DMS114 treated with DMSO at 0.1 percent for 48 hours (cell line): ENCODE data around the gene POLA1.

Experiments
- DNase-seq: peaks from one replicate; lab custom pipeline; 2025; ENCODE audit not compliant: unreplicated experiment; lab: John Stamatoyannopoulos, UW

Gene POLA1

DNA sequence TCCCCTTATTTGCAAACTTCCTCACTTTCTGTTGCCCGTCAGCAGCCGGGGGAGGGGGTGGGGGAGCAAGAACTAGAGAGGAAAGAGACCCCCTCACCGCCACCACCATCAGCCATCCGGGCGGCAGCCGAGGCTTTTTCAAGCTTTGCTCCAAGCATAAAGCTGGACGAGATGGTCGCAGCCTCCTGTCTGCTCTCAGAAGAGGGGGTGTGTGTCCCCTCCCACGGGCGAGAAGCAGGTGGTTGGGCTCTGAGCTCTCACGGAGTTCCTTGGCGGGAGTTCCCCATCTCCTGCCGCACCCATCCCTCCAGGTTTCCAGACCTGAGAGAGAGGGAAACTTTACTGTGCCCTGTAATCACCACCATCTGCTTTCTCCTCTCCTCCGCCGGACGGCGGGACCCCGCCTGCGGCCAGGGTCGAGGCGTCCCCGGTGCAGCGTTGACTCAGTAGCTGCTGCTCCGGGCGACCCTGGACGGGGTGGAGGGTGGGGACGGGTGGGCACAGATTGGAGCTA, 326.7 kb downstream of the POLA1 start:
- DNase-seq = no peak

DNA sequence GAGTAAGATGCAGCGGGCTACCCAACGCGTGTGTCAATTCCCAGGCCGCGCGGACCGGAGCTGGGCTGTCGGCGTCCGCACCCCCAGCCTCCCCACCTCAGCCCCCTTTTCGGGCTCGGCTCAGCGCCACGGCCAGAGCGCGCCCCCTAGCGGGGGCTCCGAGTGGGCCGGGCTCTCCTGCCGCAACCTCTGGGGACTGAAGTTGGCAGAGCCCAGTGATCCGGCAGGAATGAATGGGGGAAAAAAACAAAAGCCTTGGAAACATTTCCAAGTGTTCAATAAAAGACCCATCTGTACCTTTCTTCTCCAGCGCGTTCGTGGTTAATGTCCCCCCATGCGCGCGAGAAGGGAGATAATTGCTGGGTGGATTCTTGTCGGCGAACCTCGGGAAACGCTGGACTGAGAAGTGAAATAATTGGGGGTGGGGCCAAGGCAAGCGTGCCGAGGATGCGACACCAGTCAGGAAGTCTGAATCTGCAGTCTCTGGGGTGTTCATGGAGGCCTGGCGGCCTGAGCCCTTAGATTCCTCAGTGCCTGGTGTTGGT, 327.3 kb downstream of the POLA1 start:
- no peak for DNase-seq

DNA sequence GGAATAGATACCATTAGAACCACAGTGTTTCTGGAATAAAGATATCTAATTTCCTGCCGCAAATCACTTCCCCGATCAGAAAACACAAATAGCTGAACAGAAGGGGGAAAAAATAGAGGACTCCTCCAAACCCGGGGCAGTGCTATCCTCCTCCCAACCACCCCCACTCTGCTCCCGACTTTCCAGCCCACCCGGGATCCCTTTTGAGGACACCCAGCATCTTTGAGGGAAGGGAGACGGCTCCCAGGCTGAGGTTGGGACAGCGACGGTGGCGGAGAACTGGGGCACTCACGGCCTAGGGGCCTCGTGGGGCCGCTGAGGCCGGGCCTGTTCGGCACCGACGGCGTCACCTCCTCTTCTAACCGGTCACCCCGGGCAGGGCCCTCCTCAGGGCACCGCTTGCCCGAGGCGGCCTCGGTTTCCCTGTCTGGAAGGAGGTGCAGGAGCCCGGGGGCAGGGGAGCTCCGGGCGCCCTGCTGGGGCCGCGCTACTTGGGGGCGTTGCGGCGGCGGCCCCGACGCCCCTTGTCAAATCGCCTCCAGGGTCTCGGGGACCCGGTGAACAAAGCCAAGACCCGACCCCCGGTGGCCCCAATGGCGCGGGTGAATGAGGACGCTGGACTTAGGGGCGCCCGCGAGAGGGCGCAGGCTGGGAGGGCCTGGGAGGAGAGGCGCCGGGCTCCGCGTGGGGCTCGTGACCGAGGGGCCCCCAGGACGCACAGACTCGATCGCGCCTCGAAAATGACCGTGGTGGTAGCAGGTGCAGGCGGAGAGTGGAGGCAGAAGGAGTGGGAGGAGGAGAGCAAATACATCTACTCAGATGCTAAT, 329.0 kb downstream of the POLA1 start:
- DNase-seq = no peak

DNA sequence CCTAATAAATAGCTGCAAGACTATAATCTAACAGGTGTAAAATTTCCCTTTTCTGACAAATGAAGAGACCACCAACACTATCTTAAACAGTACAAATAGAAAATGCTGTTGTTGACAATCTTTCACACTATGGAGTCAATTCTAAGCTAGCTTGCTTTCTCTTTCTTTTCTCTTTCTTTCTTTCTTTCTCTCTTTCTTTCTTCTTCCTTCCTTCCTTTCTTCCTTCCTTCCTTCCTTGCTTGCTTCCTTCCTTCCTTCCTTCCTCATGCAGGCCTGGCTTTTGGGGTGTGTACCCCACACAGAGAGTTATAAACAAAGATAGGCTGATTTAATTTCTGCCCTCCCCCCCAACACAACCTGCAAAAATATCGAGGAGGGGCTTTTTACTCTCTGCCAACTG, 330.2 kb downstream of the POLA1 start:
- no peak for DNase-seq

DNA sequence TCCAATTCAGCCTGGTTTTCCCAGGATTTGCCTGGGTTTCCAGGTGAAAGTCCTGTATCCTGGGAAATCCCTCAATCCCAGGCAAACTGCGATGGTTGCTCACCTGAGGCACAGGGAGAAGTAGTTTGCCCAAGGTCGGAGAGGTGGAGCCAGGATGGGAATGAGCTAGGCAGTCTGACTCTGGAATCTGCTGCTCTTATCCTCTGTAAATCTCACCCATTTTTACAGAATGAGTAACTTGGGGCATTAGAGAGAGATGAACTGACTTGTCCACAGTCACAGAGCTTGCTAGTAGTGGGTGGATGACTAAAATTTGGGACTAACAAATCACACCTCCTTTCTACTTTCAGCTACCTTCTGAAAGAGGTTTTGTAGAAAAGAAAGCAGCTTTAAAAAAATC, 331.9 kb downstream of the POLA1 start:
- DNase-seq = no peak

DNA sequence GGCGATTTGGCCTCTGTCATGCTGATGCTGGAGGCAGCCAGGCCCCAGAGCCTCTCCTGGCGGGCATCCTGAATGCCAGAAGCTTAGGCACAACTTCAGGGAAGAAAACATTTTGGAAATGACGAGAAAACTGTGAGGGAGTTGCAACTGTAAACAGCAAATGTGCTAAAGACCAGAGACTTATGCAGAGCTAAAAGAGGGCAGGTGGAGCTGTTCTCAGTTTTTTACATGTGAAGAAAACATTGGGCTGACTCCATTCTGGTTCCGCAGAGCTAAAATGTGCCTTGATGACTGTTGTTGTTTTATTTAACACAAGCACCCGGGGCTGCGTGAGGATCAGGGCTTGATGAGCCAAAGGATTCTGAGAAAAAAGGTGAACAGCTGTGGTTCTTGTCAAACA, 332.9 kb downstream of the POLA1 start:
- DNase-seq = no peak

DNA sequence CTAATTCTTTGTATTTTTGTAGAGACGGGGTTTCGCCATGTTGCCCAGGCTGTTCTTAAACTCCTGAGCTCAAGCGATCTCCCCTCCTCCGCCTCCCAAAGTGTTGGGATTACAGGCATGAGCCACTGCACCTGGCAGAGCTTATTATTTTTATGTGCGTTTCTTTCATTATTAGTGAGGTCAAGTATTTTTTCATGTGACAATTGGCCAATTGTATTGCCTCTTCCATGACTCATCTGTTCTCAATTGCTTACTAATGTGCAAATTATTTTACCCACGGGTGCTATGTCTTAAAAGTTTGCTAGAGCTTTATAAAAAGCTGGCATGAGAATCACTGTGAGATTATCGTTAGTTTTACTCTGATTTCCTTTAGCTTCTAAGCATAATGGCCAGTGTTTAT, 335.0 kb downstream of the POLA1 start:
- DNase-seq = no peak

DNA sequence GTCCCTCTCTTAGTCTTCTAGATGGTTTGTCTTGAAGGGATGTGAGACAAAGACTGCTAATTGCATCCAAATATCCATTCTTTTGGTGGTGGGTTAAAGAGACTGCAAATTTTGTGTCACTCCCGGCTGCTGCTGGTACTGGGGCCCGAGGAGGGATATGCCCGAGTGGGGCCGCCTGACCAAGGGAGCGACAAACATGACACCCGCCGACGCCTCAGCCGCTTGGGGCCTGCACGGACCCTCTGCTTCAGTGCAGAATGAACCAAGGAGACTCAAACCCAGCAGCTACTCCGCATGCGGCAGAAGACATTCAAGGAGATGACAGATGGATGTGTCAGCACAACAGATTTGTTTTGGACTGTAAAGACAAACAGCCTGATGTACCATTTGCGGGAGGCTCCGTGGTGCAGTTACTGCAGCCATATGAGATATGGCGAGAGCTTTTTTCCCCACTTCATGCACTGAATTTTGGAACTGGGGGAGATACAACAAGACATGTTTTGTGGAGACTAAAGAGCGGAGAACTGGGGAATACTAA, 335.6 kb downstream of the POLA1 start:
- no peak for DNase-seq

DNA sequence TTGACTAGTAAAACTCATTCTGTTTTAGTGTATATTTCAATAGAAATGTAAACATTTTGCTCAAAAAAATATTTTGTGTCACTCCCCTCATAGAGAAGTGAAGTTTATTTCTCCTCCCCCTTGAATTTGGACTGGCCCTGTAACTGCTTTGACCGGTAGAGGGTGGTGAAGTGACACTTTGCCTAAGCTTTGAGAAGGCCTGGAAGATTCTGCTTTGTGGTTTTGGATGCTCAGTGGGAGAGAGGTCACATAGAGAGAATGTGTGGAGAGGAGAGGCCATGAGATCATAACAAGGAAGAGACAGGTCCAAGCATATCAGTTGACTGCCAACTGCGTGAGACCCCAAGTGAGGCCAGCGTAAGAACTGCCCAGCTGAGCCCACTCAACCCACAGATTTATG, 341.2 kb downstream of the POLA1 start:
- no peak for DNase-seq

DNA sequence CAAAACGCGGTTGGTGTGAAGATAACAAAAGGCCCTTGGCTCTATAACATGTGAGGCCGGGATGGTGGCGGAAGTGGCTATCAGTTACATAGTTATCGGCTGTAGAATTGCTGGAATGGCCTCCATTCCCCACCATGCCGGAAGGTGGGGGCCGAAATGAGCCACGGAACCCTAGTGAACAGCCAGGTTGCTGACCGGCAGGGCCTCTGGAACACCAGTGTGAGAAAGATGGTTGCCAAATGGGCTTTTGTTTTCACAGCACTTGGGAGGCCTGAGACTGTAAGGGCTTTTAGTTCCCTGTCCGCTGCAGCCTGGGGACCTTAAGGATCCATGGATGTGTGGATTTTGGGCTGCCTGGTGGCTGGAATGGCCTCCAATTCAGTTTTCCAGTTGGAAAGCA, 345.3 kb downstream of the POLA1 start:
- no peak for DNase-seq

DNA sequence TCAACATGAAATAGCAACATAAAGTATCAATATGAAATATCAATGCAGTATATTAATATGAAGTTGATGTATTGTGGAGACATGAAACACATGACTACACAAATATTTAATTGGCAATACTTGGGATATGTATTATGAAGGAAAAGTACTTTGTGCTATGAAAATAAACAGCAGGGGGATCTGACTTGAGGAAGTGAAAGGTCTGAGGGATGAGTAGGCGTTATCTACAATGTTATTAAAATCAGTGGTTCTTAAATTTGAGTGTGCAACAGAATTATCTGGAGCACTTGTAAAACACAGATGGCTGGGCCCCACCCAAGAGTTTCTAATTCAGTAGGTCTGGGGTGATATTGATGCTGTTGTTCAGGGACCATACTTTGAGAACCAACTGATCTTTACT, 349.5 kb downstream of the POLA1 start:
- DNase-seq = no peak
